SK-N-MC (cell line): ENCODE results near the gene TEKT5.

Source experiments
- EZH2 ChIP-seq: fragments of 200-600 bp; sonication (generic); IDR thresholded peaks from one replicate; pipeline ENCODE4 v1.6.1; 2017; ENCODE audit warnings: antibody characterized with exemption
- POLR2AphosphoS5 ChIP-seq: IDR thresholded peaks from 2 replicates; pipeline ENCODE4 v1.6.1; 2012; ENCODE audit warnings: mild to moderate bottlenecking, low read depth, low read length, borderline replicate concordance

- TF ChIP-seq POLR2AphosphoS5 (no peak), EZH2 (no peak)
These were observed 85.3 kb downstream of the TEKT5 start for GRCh38 chr16:10609402-10609774.
